ENCODE measurements around the gene CD209. TPM values are rescaled to one million over a fixed set of nuclear protein-coding genes. Genes with fewer than 3 reads are reported as not detected.

CD209 gene
- not detected in 2 replicates for total RNA-seq

DNA sequence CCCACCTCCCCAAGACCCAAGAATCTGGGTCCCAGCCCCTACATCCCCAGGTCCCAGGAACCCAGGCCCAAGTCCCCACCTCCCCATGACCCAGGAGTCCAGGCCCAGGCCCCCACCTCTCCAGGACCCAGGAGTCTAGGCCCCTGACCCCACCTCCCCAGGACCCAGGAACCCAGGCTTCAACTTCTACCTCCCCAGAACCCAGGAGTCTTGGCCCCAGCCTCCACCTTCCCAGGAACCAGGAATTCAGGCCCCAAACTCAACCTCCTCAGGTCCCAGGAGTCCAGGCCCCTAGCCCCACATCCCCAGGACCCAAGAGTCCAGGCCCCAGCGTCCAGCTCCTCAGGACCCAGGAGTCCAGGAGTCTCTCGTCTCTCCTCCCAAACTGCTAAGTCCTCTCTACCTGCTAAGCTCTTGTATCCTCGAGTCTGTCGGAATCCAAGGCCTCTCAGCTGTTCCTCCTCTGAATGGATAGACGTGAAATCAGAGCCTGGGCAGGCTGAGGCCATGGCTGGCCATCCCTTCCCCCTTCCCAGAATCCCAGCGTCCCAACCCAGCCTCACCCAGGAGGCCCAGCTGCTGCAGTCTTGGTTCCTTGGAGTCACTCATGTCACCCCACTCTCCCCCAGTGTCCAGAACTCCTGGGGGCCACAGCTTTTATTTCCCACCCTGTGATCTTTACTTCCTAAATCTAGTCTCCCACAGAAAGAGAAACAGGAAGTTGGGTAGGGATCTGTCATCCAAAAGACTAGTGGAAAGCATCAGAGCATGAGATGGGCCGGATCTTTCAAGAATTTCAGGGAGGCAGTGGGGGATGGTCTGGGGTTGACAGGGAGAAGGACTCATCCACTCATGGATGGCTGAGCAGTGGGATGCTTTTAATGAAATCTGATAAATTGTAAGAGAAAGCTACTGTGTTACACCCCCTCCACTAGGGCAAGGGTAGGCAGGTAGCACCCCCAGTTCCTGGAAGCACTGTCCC is at the start of gene CD209:
TSS of gene CD209 (minus strand) at position 632 of the 982 bp plus-strand sequence. CDS start at position 609, 23 bp downstream.

DNA sequence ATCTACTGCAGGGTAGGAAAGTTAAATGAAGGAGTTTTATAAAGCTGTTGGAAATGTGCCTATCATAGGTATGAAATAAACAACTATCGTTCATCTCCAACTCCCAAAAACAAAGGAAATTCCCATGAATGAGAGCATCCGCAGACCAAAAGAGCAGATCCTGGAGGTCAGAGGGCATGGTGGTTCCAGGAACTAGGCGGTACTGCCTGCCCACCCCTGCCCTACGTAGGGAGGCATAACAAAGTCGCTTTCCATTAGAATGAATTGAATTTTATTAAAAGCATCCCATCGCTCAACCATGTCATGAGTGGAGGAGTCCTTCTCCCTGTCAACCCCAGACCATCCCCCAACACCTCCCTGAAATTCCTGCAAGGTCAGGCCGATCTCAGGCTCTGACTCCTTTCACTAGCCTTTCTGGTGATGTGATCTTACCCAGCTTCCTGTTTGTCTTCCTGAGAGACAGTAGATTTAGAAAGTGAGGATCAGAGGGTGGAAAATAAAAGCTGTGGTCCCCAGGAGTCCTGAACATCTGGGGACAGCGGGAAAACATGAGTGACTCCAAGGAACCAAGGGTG is 15.5 kb upstream of the CD209 start, which contains the start of gene CLEC4M:
TSS of gene CLEC4M (plus strand) at position 525 of the 575 bp plus-strand sequence. CDS start at position 549, 24 bp downstream.

DNA sequence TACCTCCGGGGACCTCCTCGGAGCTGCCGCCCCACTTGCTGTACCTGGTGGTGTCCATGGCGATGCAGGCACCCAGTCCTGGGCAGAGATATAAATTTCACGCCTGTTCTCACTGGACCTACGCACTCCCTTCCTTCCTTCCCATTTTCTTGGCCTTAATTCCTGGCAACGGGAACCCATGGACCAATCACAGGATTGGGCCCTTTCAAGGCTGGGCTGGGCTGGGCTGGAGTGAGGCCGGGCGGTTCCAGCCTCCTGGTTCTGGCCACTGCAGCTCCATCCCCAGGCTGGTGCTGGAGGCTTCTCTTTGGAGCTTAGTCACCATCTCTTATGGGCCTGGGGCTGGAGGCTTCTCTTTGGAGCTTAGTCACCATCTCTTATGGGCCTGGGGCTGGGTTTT is 15.3 kb downstream of the CD209 start, which contains the start of gene CLEC4G:
TSS of gene CLEC4G (minus strand) at position 66 of the 400 bp plus-strand sequence. CDS start at position 58, 8 bp downstream.

DNA sequence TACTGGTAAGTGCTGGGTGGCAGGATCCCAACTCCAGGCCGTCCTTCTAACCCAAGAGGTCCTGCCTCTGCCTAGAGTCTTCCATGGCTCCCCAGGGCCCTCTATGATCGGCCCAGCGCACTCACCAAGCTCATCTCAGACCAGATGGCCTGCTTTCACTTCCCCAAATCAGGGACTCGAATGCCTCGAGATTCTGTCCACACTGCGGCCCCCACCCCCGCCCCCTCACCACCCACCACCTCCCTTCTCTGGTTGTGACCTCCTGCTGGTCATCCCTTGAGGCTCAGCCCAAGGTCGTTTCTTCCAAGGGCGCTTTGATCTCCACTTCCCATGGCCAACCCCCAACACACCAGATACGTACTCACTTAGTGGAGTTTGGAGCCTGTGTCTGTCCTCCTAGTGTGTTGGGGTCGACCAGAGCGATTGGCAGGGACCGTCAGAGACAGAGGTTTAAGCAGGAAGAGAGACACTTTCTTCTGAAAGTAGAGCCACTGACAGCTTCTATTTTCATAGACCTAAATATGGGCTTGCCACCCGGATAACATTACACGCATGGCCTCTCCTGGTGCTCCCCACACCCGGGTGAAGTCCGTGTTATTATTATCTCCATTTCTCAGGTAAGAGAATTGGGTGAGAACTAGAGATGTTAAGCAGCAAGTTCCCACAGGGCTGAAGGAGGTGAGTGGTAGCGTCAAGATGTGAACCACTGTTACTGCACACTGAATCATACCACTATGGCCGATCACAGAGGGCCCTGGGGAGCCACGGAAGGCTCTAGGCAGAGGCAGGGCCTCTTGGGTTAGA is 45.5 kb downstream of the CD209 start, which contains the start of gene FCER2:
TSS of gene FCER2 (minus strand) at position 478 of the 804 bp plus-strand sequence. CDS start 2,371 bp downstream, outside the sequence.

Other genes with a start within 250 kb of the CD209 start
- gene ZNF358, start 231.4 kb downstream of the CD209 start, total RNA-seq, result 6.6 and 9.5 TPM in 2 replicates
- gene MCOLN1, start 224.9 kb downstream of the CD209 start, total RNA-seq, result 5.3 and 6.1 TPM in 2 replicates
- 62.2 and 63.2 TPM in 2 replicates for gene PNPLA6, start 211.8 kb downstream of the CD209 start, total RNA-seq
- not detected in 2 replicates for gene CAMSAP3, start 151.7 kb downstream of the CD209 start, total RNA-seq
- 19.3 and 22.5 TPM in 2 replicates for gene XAB2, start 118.0 kb downstream of the CD209 start, total RNA-seq
- 37.4 and 45.7 TPM in 2 replicates for gene PET100, start 117.7 kb downstream of the CD209 start, total RNA-seq
- gene PCP2, start 113.8 kb downstream of the CD209 start, total RNA-seq, result not detected in 2 replicates
- 1.4 and 2.0 TPM in 2 replicates for gene STXBP2, start 110.4 kb downstream of the CD209 start, total RNA-seq
- gene RETN, start 78.5 kb downstream of the CD209 start, total RNA-seq, result not detected in 2 replicates
- not detected in 2 replicates for gene MCEMP1, start 70.4 kb downstream of the CD209 start, total RNA-seq
- gene TRAPPC5, start 66.7 kb downstream of the CD209 start, total RNA-seq, result 102 and 104 TPM in 2 replicates
- not detected in 2 replicates for gene FCER2, start 45.4 kb downstream of the CD209 start, total RNA-seq
- not detected in 2 replicates for gene CLEC4G, start 15.4 kb downstream of the CD209 start, total RNA-seq
- gene CLEC4M, start 15.7 kb upstream of the CD209 start, total RNA-seq, result not detected in 2 replicates
- 13.6 and 15.2 TPM in 2 replicates for gene EVI5L, start 82.7 kb upstream of the CD209 start, total RNA-seq
- not detected in 2 replicates for gene PRR36, start 126.9 kb upstream of the CD209 start, total RNA-seq
- 5.5 and 6.9 TPM in 2 replicates for gene LRRC8E, start 141.0 kb upstream of the CD209 start, total RNA-seq
- gene MAP2K7, start 156.3 kb upstream of the CD209 start, total RNA-seq, result 8.1 and 8.9 TPM in 2 replicates
- gene TGFBR3L, start 167.3 kb upstream of the CD209 start, total RNA-seq, result 0.92 and 1.1 TPM in 2 replicates
- 13.5 and 18.9 TPM in 2 replicates for gene SNAPC2, start 172.8 kb upstream of the CD209 start, total RNA-seq
- gene CTXN1, start 178.6 kb upstream of the CD209 start, total RNA-seq, result 2.0 and 2.1 TPM in 2 replicates
- 48.4 and 54.2 TPM in 2 replicates for gene TIMM44, start 196.1 kb upstream of the CD209 start, total RNA-seq